ENCODE measurements around the gene TLR4. TPM values are rescaled to one million over a fixed set of nuclear protein-coding genes. Genes with fewer than 3 reads are reported as not detected.

Gene TLR4
- total and polyA plus RNA-seq, 2 of the 4 experiments (the other 2 are of a cell fraction): under 0.01 TPM; not detected in 1

DNA sequence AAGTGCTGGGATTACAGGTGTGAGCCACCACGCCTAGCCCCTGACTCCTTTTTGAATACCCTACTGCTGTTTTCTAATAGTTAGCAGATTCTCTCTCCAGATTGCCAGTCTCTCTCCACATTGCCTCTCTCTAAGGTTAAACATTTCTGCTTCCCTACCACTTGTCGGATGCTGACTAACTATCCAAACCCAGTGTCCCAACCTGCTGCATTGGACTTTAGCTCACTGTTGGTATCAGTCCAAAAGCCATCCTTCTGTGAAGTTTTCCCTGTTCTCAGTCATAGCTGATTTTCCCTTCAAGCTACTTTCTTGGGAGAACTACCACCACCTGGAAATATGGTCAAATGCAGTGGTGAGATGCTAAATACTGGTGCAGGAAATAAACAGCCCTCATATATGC lies 48.7 kb downstream of the TLR4 start:
- no peak for ATAC-seq (ENCODE audit: low read depth)
- Histone ChIP-seq H3K56ac (ENCODE audit: extremely low read depth, insufficient read depth, low read length) (no peak overlapping the region), H2AK5ac (ENCODE audit: low read depth, low read length) (no peak overlapping the region), H4K91ac (ENCODE audit: insufficient read depth, low read depth, low read length) (no peak overlapping the region), H2AFZ (replicated peaks; ENCODE audit: low read length, poor library complexity) (no peak overlapping the region), H3K4me3 (ENCODE audit: insufficient read depth, low read depth, low read length) (no peak overlapping the region), H2BK120ac (ENCODE audit: low read depth, low read length) (no peak overlapping the region), H3K27me3 (ENCODE audit: control insufficient read depth, insufficient read depth, low read length) (no peaks in the 10 kb centered on the region), H3K27ac (ENCODE audit: insufficient read depth, low read length) (no peak overlapping the region), H2BK20ac (ENCODE audit: low read depth, low read length) (no peak overlapping the region), H2BK15ac (ENCODE audit: low read depth, low read length) (no peak overlapping the region), H3K4me1 (ENCODE audit: control insufficient read depth, insufficient read depth, low read length) (no peaks in the 10 kb centered on the region), H3K9ac (ENCODE audit: low read depth, low read length) (no peak overlapping the region), H3K18ac (ENCODE audit: low read depth, low read length) (no peak overlapping the region), H2AK9ac (replicated peaks; ENCODE audit: low read depth, low read length, poor library complexity) (no peak overlapping the region), H2BK5ac (ENCODE audit: low read depth, low read length, poor library complexity, severe bottlenecking) (no peak overlapping the region), H4K5ac (ENCODE audit: low read depth, low read length) (no peak overlapping the region), H4K20me1 (ENCODE audit: insufficient read depth, low read length) (no peaks in the 10 kb centered on the region), H3K23ac (ENCODE audit: low read depth, low read length) (no peak overlapping the region), H3K36me3 (ENCODE audit: control insufficient read depth, insufficient read depth, low read length) (no peaks in the 10 kb centered on the region), H3K9me1 (ENCODE audit: insufficient read depth, low read length) (no peaks in the 10 kb centered on the region), H3K4ac (ENCODE audit: low read depth, low read length) (no peak overlapping the region), H3K9me3 (ENCODE audit: control insufficient read depth, insufficient read depth, low read length) (peaks cover 13% of the 10 kb centered on the region), H3K4me2 (ENCODE audit: low read depth, low read length) (no peak overlapping the region), H3K79me1 (ENCODE audit: low read depth in 1 of 2, low read length in 2 of 2) (no peaks in the 10 kb centered on the region), H3K14ac (replicated peaks; ENCODE audit: low read depth, low read length) (no peak overlapping the region), H4K8ac (ENCODE audit: low read depth in 2 of 2, low read length in 2 of 2) (no peak overlapping the region)
- no TSS peak for BruUV-seq (replicated peaks)
- in situ Hi-C loops (cut with MboI; ENCODE audit: low sequenced_read_pairs) (no loop called here), intact Hi-C loops (cut with micrococcal nuclease) (no loop called here), dilution Hi-C loops (cut with HindIII; ENCODE audit: low sequenced_read_pairs, unreplicated experiment) (no loop called here)
- ChIA-PET CTCF (no interaction called here), POLR2A (ENCODE audit: unreplicated experiment) (no interaction called here)
- DNase-seq: no peak
- TF ChIP-seq BHLHE40 (IDR thresholded peaks at IDR 0.05; ENCODE audit: low read depth, low read length) (no peak), CEBPB (IDR thresholded peaks at IDR 0.05; ENCODE audit: low read depth, low read length) (no peak), POLR2A (IDR thresholded peaks at IDR 0.05; ENCODE audit: low read depth, low read length) (no peak), SMC3 (IDR thresholded peaks at IDR 0.05; ENCODE audit: low read depth, low read length) (no peak), MAZ (IDR thresholded peaks at IDR 0.05; ENCODE audit: borderline replicate concordance, low read depth, low read length) (no peak), MXI1 (IDR thresholded peaks at IDR 0.05; ENCODE audit: borderline replicate concordance, low read depth, low read length) (no peak), MAFK (IDR thresholded peaks at IDR 0.05; ENCODE audit: low read depth, low read length) (no peak), RFX5 (IDR thresholded peaks at IDR 0.05; ENCODE audit: low read depth, low read length) (no peak), FOS (IDR thresholded peaks at IDR 0.05; ENCODE audit: low read depth, low read length) (no peak), NFE2L2 (IDR thresholded peaks at IDR 0.05; ENCODE audit: low read depth, low read length) (no peak)
- TF ChIP-seq, protein P1, sequence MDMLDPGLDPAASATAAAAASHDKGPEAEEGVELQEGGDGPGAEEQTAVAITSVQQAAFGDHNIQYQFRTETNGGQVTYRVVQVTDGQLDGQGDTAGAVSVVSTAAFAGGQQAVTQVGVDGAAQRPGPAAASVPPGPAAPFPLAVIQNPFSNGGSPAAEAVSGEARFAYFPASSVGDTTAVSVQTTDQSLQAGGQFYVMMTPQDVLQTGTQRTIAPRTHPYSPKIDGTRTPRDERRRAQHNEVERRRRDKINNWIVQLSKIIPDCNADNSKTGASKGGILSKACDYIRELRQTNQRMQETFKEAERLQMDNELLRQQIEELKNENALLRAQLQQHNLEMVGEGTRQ (IDR thresholded peaks at IDR 0.05; ENCODE audit: low read depth, low read length): no peak
- TF ChIP-seq, protein P2, sequence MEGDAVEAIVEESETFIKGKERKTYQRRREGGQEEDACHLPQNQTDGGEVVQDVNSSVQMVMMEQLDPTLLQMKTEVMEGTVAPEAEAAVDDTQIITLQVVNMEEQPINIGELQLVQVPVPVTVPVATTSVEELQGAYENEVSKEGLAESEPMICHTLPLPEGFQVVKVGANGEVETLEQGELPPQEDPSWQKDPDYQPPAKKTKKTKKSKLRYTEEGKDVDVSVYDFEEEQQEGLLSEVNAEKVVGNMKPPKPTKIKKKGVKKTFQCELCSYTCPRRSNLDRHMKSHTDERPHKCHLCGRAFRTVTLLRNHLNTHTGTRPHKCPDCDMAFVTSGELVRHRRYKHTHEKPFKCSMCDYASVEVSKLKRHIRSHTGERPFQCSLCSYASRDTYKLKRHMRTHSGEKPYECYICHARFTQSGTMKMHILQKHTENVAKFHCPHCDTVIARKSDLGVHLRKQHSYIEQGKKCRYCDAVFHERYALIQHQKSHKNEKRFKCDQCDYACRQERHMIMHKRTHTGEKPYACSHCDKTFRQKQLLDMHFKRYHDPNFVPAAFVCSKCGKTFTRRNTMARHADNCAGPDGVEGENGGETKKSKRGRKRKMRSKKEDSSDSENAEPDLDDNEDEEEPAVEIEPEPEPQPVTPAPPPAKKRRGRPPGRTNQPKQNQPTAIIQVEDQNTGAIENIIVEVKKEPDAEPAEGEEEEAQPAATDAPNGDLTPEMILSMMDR (conservative IDR thresholded peaks at IDR 0.05; ENCODE audit: low read depth, low read length): no peak
- WGBS, 2 experiments (ENCODE audit: extremely low coverage in 2 of 2, insufficient read length in 1 of 2): 44% methylated on average over 1 of the region's 2 CpGs; no CpG with 5 or more reads in 1 of the 2 experiments
